ENCODE results near the gene MLH3. TPM values are rescaled to one million over a fixed set of nuclear protein-coding genes. Genes with fewer than 3 reads are reported as not detected.

MLH3 gene
- total RNA-seq, 1 experiment from 2014 or later, result 11.1 TPM

- in situ Hi-C loops (cut with HindIII; ENCODE audit: low pct_unique_long_range_greater_than_20kb, low sequenced_read_pairs), result no loop called here
- DNase-seq (ENCODE audit: low read depth, low spot score), result no peak
Measured at GRCh38 chr14:74964787-74965485, 86.3 kb downstream of the MLH3 start.

Small RNA genes within 50 kb of the gene (small RNA-seq; reads per million reads assigned to genes)
- 0 reads per million in 2 experiments for gene RNU6-689P

Other genes with a start within 250 kb of the MLH3 start
- gene PROX2, start 175.3 kb downstream of the MLH3 start, total RNA-seq (2014; rRNA removed; shearing (Covaris generic)), result not detected in 2 replicates
- 42.7 and 51.6 TPM in 2 replicates for gene DLST, start 169.6 kb downstream of the MLH3 start, total RNA-seq (2014; rRNA removed; shearing (Covaris generic))
- 0.53 and 1.3 TPM in 2 replicates for gene RPS6KL1, start 128.2 kb downstream of the MLH3 start, total RNA-seq (2014; rRNA removed; shearing (Covaris generic))
- gene PGF, start 95.9 kb downstream of the MLH3 start, total RNA-seq (2014; rRNA removed; shearing (Covaris generic)), result 19.3 and 22.0 TPM in 2 replicates
- gene EIF2B2, start 48.5 kb downstream of the MLH3 start, total RNA-seq (2014; rRNA removed; shearing (Covaris generic)), result 54.6 and 57.3 TPM in 2 replicates
- 17.5 and 20.1 TPM in 2 replicates for gene ACYP1, start 12.6 kb upstream of the MLH3 start, total RNA-seq (2014; rRNA removed; shearing (Covaris generic))
- 3.9 and 4.6 TPM in 2 replicates for gene ZC2HC1C, start 18.2 kb upstream of the MLH3 start, total RNA-seq (2014; rRNA removed; shearing (Covaris generic))
- gene NEK9, start 75.6 kb upstream of the MLH3 start, total RNA-seq (2014; rRNA removed; shearing (Covaris generic)), result 55.0 and 56.5 TPM in 2 replicates
- gene TMED10, start 125.1 kb upstream of the MLH3 start, total RNA-seq (2014; rRNA removed; shearing (Covaris generic)), result 941 and 955 TPM in 2 replicates
- 67.4 and 78.3 TPM in 2 replicates for gene FOS, start 227.4 kb upstream of the MLH3 start, total RNA-seq (2014; rRNA removed; shearing (Covaris generic))

Data from SK-MEL-5 (cell line).